Erythroblast (primary cell): ENCODE measurements around the gene RIPOR2.
"Not testable (repeated sequence)": the region's sequence is repeated elsewhere in the genome, so short reads cannot be mapped to it uniquely, and the experiment has no call there.

Experiments
- DNase-seq, 2 experiments: peaks; one replicate each; lab custom pipeline; 2025; lab: John Stamatoyannopoulos, UW
- GATA1 ChIP-seq: IDR thresholded peaks from 2 replicates; pipeline ENCODE4 v1.6.1; 2011; ENCODE audit warnings: low read depth, mild to moderate bottlenecking, control low read depth, low read length, moderate library complexity
- POLR2A ChIP-seq: IDR thresholded peaks from 2 replicates; pipeline ENCODE4 v1.6.1; 2011; ENCODE audit warnings: mild to moderate bottlenecking, low read length

The RIPOR2 gene

DNA sequence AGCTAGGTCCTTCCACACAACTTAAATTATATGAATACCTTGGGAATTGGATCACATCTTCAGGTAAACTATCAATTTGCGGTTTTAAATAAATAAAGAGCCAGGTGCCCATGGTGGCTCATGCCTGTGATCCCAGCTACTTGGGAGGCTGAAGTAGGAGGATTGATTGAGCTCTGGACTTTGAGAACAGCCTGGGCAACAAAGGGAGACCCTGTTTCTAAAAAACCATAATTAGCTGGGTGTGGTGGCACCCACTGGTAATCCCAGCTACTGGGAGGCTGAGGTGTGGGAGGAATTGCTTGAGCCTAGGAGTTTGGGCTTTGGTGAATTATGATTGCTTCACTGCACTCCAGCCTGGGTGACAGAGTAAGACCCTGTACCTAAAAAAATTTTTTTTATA is 157.6 kb downstream of the RIPOR2 start:
- TF ChIP-seq POLR2A (no peak), GATA1 (no peak)

DNA sequence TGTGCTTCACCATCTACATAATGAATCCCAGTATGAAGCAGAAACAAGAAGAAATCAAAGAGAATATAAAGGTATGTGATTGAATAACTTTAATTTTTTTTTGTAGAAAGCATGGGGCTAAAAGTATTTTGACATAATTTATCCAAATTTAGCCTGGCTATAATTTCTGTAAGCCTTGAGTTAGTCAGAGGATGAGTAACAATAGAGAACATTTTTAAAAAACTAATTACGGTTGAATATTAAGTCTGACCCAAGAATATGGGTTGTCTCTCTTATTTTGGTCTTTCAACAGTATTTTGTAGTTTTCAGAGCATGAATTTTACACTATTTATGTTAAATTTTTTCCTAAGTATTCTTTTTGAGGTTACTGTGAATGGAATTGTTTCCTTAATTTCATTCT is 158.5 kb downstream of the RIPOR2 start:
- no peak for TF ChIP-seq POLR2A
- TF ChIP-seq GATA1: no peak

More for the DNA sequence above, 157.6 kb downstream of the RIPOR2 start:
- no peak for DNase-seq

DNA sequence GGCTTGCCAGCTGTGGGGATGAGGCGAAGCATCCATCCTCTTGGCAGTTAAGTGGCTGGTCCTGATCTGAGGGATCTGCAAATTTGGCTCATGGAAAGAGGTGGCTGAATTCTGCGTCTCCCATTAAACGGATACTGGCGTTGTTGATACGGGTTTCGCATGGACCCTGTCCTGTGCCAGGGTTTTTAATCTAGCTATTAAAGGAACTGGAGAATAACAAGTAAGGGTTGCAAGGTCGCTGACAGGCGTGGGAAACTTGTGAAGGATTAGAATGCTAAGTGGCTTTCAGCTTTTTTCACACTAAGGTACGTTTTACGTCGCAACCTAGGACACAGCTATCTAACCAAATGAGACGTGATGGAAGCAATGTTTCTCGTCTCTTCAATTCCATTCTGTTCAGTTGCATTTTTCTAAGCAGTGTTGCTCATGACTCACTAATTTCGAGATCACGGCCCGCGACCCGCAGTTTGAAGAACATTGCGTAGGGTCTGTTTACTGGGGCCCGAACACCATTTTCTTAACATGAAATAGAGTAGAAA is 160.2 kb downstream of the RIPOR2 start:
- peak; percentile 64 to 81 for DNase-seq

More for the DNA sequence above, 158.5 kb downstream of the RIPOR2 start:
- no peak for DNase-seq

DNA sequence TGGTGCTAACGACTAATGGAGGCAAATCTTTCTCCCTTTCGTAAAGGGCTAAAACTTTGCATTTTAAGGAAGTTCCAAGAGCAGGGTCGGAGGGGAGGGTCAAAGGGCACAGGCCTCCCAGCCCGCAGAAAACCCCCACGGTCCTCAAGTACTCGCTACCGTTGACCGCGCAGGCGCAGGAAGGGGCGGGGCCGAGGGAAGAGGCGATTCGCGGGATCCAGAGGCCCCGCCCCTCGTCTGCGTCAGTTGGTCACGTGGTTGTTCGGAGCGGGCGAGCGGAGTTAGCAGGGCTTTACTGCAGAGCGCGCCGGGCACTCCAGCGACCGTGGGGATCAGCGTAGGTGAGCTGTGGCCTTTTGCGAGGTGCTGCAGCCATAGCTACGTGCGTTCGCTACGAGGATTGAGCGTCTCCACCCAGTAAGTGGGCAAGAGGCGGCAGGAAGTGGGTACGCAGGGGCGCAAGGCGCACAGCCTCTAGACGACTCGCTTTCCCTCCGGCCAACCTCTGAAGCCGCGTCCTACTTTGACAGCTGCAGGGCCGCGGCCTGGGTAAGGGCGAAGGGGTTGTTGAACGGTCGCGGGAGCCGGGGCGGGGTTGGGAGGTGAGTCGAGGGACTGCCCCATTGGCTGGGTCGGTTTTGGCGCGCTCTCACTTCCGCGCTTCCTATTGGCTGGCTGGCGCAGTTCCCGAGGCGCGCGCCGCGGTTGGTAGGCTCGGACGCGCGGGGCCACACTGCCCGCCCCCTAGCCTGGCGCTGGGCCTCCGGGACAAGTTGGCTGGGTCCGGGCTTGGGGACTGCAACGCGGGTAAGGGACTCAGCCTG is 160.9 kb downstream of the RIPOR2 start, which contains the start of gene GMNN:
GMNN (plus strand) TSS at position 242 of the 824 bp plus-strand sequence. CDS start 2,310 bp downstream, outside the sequence.
- TF ChIP-seq GATA1: no peak
- peak; percentile 97 for TF ChIP-seq POLR2A
- peak; percentile 97 to 99 for DNase-seq

More for the DNA sequence above, 160.2 kb downstream of the RIPOR2 start:
- no peak for TF ChIP-seq POLR2A
- no peak for TF ChIP-seq GATA1

DNA sequence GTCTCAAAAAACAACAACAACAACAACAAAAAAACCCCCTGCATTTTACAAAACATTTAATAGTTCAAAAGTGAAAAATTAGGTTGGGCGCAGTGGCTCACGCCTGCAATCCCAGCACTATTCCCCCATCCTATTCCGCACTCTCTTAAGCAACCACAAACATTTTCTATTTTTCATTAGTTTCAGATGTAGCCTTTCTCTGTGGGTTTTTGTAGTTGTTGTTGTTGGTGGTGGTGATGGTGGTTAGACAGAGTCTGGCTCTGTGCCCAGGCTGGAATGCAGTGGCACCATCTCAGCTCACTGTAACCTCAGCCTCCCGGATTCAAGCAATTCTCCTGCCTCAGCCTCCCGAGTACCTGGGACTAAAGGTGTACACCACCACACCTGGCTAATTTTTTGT is 167.4 kb downstream of the RIPOR2 start:
- no peak for TF ChIP-seq POLR2A
- no peak for TF ChIP-seq GATA1
- no peak for DNase-seq

DNA sequence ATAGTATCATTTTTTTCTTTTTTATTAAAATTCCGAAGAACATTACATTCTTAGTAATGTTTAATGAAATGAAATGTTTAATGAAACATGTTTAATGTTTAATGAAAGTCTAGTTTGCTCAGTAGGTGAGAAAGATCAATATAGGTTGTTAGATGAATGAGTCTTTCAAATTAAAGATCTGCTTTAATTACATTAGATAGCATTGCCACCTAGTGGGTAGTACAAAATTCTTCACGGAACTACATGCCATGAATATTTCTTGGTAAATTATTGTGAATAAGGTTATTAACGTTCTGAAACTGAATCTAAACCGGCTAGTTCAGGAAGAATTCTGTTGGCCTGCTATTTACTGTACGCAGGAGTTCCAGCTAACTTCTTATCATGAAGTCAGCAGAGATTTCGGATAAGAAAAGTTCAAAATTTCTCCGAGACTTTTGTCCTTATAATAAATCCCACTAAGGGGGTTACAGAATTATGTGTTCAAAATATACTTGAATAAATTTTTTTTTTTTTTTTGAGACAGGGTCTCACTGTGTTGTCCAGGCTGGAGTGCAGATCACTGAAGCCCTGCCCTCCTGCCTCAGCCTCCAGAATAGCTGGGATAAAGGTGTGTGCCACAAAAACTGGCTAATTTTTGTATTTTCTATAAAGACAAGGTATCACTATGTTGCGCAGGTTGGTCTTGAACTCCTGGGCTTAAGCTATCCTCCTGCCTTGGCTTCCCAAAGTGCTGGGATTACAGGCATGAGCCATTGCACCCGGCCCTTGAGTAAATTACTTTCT is 168.9 kb downstream of the RIPOR2 start:
- TF ChIP-seq POLR2A (no peak), GATA1 (no peak)

DNA sequence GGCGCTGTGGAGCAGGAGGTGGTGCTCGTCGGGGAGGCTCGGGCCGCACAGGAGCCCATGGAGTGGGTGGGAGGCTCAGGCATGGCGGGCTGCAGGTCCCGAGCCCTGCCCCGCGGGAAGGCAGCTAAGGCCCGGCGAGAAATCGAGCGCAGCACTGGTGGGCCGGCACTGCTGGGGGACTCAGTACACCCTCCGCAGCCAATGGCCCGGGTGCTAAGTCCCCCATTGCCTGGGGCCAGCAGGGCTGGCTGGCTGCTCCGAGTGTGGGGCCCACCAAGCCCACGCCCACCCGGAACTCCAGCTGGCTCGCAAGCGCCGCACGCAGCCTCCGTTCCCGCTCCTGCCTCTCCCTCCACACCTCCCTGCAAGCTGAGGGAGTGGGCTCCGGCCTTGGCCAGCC is 169.8 kb downstream of the RIPOR2 start:
- DNase-seq: not testable (repeated sequence)

More for the DNA sequence above, 168.9 kb downstream of the RIPOR2 start:
- peak; percentile 30 to 47 for DNase-seq

DNA sequence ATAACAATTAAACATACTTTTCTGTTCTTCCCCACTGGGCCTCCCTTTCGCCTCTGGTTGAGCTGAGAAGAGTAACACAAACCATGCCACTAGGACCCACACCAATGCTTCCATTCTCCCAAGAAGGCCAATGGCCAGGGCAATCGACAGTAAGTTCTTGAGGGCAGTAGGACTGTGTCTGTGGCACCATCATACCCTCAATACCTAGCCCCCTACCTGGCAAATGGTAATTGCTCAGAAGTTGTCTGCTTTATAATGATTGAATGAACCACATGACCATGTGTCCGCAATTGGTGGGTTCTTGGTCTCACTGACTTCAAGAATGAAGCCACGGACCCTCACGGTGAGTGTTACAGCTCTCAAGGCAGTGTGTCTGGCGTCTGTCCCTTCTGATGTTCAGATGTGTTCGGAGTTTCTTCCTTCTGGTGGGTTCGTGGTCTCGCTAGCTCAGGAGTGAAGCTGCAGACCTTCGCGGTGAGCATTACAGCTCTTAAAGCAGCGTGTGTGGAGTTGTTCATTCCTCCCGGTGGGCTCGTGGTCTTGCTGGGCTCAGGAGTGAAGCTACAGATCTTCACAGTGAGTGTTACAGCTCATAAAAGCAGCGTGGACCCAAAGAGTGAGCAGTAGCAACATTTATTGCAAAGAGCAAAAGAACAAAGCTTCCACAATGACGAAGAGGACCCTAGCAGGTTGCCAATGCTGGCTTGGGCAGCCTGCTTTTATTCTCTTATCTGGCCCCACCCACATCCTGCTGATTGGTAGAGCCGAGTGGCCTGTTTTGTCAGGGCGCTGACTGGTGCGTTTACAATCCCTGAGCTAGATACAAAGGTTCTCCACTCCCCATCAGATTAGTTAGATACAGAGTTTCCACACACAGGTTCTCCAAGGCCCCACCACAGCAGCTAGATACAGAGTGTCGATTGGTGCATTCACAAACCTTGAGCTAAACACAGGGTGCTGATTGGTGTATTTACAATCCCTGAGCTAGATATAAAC is 170.6 kb downstream of the RIPOR2 start:
- DNase-seq: not testable (repeated sequence)

DNA sequence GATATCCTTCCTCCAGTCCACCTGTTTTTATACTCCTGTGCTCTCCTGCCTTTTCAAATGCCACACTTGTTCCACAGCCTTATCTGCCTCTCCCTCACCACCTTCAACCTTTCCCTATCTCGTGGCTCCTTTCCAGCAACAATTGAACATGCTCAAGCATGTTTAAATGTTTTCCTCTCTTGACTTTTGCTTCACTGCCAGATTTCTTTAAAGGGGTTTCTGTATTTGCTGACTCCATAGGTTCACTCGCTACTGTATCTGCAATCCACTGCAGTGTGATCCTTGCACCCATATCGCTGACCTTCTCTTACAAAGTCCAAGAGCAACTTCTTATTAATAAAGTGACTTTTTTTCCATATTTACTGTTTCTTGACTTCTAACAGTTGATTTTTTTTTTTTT is 172.2 kb downstream of the RIPOR2 start:
- TF ChIP-seq GATA1 (no peak), POLR2A (no peak)
- peak; percentile 26 to 51 for DNase-seq

DNA sequence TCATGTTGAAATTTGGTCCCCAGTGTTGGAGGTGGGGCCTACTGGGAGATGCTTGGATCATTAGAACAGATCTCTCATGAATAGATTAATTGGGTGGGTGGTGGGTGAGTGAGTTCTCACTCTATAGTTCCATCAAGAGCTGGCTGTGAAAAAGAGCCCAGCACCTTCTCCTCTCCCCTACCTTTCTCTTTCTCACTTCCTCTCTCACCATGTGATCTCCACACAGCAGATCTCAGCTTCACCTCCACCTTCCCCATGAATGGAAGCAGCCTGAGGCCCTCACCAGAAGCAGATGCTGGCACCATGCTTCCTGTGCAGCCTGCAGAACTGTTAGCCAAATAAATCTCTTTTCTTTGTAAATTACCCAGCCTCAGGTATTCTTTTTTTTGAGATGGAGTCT is 173.9 kb downstream of the RIPOR2 start:
- no peak for TF ChIP-seq POLR2A
- no peak for TF ChIP-seq GATA1
- no peak for DNase-seq

DNA sequence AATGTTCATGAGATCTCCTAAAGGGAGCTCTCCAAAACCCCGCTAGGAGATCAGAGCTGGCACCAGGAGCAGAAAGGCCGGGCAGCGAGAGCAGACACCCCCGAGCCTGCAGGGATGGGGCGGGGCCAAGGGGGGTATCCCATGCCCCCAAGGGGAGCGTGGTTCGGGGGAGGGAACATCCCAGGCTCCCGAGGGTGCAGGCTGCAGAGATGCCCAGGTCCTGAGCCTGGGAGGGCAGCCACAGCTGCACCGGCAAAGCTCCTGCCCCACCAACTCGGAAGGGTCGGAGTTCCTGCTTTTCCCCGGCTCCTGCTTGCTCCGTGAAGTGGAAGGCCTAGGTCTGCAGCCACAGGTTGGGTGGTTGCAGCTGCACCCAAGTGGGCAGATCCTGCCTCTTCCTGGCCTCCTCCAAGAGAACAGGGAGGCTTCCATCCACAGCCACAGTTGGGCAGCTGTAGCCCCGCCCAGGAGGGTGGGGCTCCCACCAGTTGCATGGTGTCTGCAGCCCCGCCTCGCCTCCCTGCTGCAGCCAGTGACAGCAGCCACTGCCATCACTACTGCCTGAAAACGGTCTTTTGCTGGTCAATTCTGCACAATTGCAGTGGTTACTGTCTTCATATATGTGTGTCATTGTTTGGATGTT is 174.4 kb downstream of the RIPOR2 start:
- DNase-seq: peak; percentile 54 to 55
- TF ChIP-seq GATA1: no peak
- TF ChIP-seq POLR2A: no peak

DNA sequence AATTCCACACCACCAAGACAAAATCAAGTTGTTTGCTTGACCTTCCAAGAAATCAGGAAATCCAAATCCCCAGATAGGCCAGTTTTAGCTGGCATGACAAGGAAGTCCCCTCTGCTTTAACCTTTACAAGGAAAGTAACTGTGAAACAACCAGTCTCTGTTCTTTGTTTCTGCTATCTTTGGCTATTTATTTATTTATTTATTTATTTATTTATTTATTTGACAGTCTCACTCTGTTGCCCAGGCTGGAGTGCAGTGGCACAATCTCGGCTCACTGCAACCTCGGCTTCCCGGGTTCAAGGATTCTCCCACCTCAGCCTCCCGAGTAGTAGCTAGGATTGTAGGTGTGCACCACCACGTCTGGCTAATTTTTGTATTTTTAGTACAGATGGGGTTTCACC is 175.6 kb downstream of the RIPOR2 start:
- TF ChIP-seq POLR2A: no peak
- TF ChIP-seq GATA1: no peak
- no peak for DNase-seq
